Heart left ventricle (tissue), 16 donors: ENCODE measurements around the gene TNK2. TPM values are rescaled to one million over a fixed set of nuclear protein-coding genes. Genes with fewer than 3 reads are reported as not detected.
A peak's percentile ranks its signal among the peaks of the same experiment; 100 is the strongest.

Experiments used
- ATAC-seq, 4 donors: fragments of 200-7000 bp; cut with Tn5 transposase; one replicate each; pipeline ENCODE4 v1.9.1; 2020 to 2022; ENCODE audit warnings: moderate library complexity in 4 of 4, mild to moderate bottlenecking in 3 of 4, moderate number of reproducible peaks in 1 of 4
- DNase-seq, 5 donors: peaks; one replicate each; pipeline ENCODE4 v3.0.0-alpha.2; 2020
- H3K27ac ChIP-seq, 12 donors: fragments of 200-600 bp; sonication (generic) in 4 of 12; one replicate each; pipeline versions ENCODE4 v1.5.0 to v1.8.0; 2016 to 2022; ENCODE audit warnings: mild to moderate bottlenecking in 2 of 12
- H3K27me3 ChIP-seq, 9 donors: fragments of 200-600 bp; sonication (generic) in 2 of 9; one replicate each; pipeline versions ENCODE4 v1.5.1 to v1.8.0; 2016 to 2022; ENCODE audit warnings: mild to moderate bottlenecking in 3 of 9
- H3K36me3 ChIP-seq, 9 donors: fragments of 200-600 bp; sonication (generic) in 2 of 9; one replicate each; pipeline versions ENCODE4 v1.5.0 to v1.8.0; 2018 to 2022; ENCODE audit warnings: mild to moderate bottlenecking in 2 of 9
- H3K4me1 ChIP-seq, 12 donors: fragments of 200-600 bp; sonication (generic) in 4 of 12; one replicate each; pipeline versions ENCODE4 v1.5.0 to v1.8.0; 2016 to 2022; ENCODE audit warnings: mild to moderate bottlenecking in 3 of 12
- H3K4me3 ChIP-seq, 12 donors: fragments of 200-600 bp; sonication (generic) in 4 of 12; one replicate each; pipeline versions ENCODE4 v1.5.0 to v1.8.0; 2017 to 2022; ENCODE audit warnings: mild to moderate bottlenecking in 9 of 12, moderate library complexity in 4 of 12
- H3K9me3 ChIP-seq, 12 donors: fragments of 200-600 bp; sonication (generic) in 4 of 12; one replicate each; pipeline versions ENCODE4 v1.5.0 to v1.8.0; 2016 to 2022; ENCODE audit warnings: mild to moderate bottlenecking in 1 of 12
- POLR2A ChIP-seq, 2 donors: fragments of 450-650 bp; IDR thresholded peaks; one replicate each; pipeline ENCODE4 v1.6.1; 2017; ENCODE audit warnings: antibody characterized with exemption in 2 of 2, mild to moderate bottlenecking in 2 of 2, moderate library complexity in 2 of 2
- WGBS, 4 donors: extraction: QIAGEN DNeasy Blood & Tissue Kit in 2 of 4; methylation state at CpG; one replicate each; pipeline versions ENCODE4 v1.1.5 to v1.1.7; 2013 to 2018; 5-methylcytosine and 5-hydroxymethylcytosine counted together
- intact Hi-C, 10 donors: fragments of 100-400 bp; cut with DNase I; formaldehyde crosslinking; loops; one replicate each; pipeline versions ENCODE4 v1.11.1 to v1.14.2; 2022
- polyA plus RNA-seq, 2 donors: library from polyadenylated mRNA; stranded (reverse); fragments of 200-250 nt; gene quantifications; one replicate each; pipeline ENCODE4 v1.2.3, GENCODE V29; 2013
- total RNA-seq, 9 donors: library from RNA; depleted of rRNA in 2 of 9; stranded (reverse); fragments of >200 nt in 2 of 9; fragmentation: NEBNext Ultra II Directional in 3 of 9; extraction: Animal tissue kit (Norgen Biotek cat#: 25700) in 3 of 9; gene quantifications; one replicate each; pipeline versions ENCODE4 v1.1.0 to v1.2.4, GENCODE V29; 2016 to 2023
- TF ChIP-seq, protein P1 (sequence below), 12 donors: fragments of 200-600 bp; sonication (generic) in 4 of 12; IDR thresholded peaks; one replicate each; pipeline versions ENCODE4 v1.5.0 to v1.8.0; 2018 to 2022; ENCODE audit warnings: antibody characterized with exemption in 12 of 12, mild to moderate bottlenecking in 5 of 12
- donor health status: ischemic (EF 13 %, LVEDD 7.1; RV severe dilation, severe dysfunction).
- donor health status: healthy with polysubstance abuse.
- donor health status: DM: no; HTN: yes; CAD: no.
- donor health status: DM: no; HTN: no; CAD: no.
- donor health status: ischemic (EF 25% LVEDD 6.9; RV normal size, moderate dysfunction).
- donor health status: ischemic (EF 25% LVEDD 5.7; RV mildly dilated, moderate dysfunction).
- donor health status: healthy.
- donor health status: DM: yes; HTN: yes; CAD: no.
- donor health status: ischemic (EF 35%, LVEDD 5.7; RV mildly dilated, moderate dysfunction).
- donor health status: nonischemic (EF 11% LVEDD 7.7; RV severe dilation, severe dysfunction).
- donor health status: DM: yes; HTN: yes; CAD: no.
- donor health status: PGD.
- donor health status: ischemic (EF 29% LVEDD 5.4; RV normal size, mild dysfunction).
- donor health status: nonischemic (EF 23%, LVEDD 6.1; RV moderate dilation, normal function).

The TNK2 gene
- total and polyA plus RNA-seq, 11 donors = 13.5 to 59.7 (median 28.7) TPM

- Histone ChIP-seq H3K9me3 (no peaks in the 10 kb centered on the region), H3K4me1 (peaks cover 7 to 76% (median 53%) of the 10 kb centered on the region in 12 donors), H3K27me3 (no peaks in the 10 kb centered on the region), H3K36me3 (peaks cover 0 to 8% (median 0%) of the 10 kb centered on the region in 9 donors), H3K27ac (peak overlapping the region; percentile 26 to 94 (median 80)), H3K4me3 (peak overlapping the region in 10 of 12 donors; percentile 13 to 52 (median 46))
- WGBS, 4 donors = 17 to 23% (median 19%) methylated on average over 21 to 35 of the region's 35 CpGs
- intact Hi-C loops = no loop called here
- TF ChIP-seq, protein P1, sequence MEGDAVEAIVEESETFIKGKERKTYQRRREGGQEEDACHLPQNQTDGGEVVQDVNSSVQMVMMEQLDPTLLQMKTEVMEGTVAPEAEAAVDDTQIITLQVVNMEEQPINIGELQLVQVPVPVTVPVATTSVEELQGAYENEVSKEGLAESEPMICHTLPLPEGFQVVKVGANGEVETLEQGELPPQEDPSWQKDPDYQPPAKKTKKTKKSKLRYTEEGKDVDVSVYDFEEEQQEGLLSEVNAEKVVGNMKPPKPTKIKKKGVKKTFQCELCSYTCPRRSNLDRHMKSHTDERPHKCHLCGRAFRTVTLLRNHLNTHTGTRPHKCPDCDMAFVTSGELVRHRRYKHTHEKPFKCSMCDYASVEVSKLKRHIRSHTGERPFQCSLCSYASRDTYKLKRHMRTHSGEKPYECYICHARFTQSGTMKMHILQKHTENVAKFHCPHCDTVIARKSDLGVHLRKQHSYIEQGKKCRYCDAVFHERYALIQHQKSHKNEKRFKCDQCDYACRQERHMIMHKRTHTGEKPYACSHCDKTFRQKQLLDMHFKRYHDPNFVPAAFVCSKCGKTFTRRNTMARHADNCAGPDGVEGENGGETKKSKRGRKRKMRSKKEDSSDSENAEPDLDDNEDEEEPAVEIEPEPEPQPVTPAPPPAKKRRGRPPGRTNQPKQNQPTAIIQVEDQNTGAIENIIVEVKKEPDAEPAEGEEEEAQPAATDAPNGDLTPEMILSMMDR (IDR thresholded peaks at IDR 0.05) = peak in 1 of 12 donors; percentile 15
- no peak for TF ChIP-seq POLR2A (IDR thresholded peaks at IDR 0.05)
- ATAC-seq (peak; percentile 36 to 47 (median 38)), DNase-seq (peak; percentile 70 to 79 (median 72))
Observed at GRCh38 chr3:195892105-195893043, 16.0 kb downstream of the TNK2 start.

DNA sequence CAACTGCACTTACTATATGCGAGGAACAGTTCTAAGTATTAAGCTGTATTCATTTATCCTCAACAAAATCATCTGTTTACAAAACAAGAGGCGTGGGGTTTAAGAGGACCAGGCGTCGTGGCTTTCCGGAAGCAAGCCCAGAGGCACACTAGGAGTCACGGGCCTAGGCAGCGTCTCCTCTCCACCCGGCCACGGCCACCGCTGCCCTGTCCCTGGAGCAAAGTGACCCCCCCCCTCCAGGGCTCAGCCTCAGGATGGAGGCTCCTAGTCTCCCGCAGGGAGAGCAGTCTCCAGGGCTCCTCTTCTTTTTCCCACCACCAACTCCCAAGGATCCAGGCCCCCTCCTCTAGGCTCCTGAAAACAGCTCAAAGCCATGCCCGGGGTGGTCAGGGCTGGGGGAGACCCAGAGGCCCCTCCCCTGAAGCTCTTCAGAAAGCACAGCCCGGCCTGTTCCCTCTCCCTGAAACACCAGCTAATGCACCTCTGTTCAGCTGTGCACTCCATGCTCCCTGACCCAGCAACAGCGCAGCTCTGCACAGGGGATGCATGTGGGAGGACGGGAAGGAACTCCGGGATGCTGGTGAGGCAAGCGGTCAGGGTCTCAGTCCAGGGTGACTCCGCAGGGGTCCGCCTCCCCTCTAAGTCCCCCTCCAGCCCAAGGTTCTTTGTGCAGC lies 16.8 kb downstream of the TNK2 start:
- no peak for ATAC-seq
- DNase-seq = peak in 2 of 5 donors; percentile 25 to 26
- 74 to 81% (median 80%) methylated on average over 14 to 19 of the region's 19 CpGs for WGBS, 4 donors

GRCh38 chr3:195889870-195890295 lies 18.5 kb downstream of the TNK2 start:
- H3K27me3 ChIP-seq = no peaks in the 10 kb centered on the region
- no peak overlapping the region for H3K27ac ChIP-seq
- H3K4me3 ChIP-seq = no peak overlapping the region
- H3K4me1 ChIP-seq = peaks cover 4 to 78% (median 56%) of the 10 kb centered on the region in 12 donors
- DNase-seq (peak in 2 of 5 donors; percentile 26 to 47), ATAC-seq (no peak)
- intact Hi-C loops = no loop called here
- WGBS, 4 donors = 63 to 70% (median 68%) methylated on average over 8 of the region's 8 CpGs
- peaks cover 0 to 12% (median 0%) of the 10 kb centered on the region in 9 donors for H3K36me3 ChIP-seq
- H3K9me3 ChIP-seq = no peaks in the 10 kb centered on the region
- TF ChIP-seq, protein P1 (IDR thresholded peaks at IDR 0.05) = no peak
- TF ChIP-seq POLR2A (IDR thresholded peaks at IDR 0.05) = no peak

More for the DNA sequence above, 16.8 kb downstream of the TNK2 start:
- Histone ChIP-seq H3K27ac (peak overlapping the region in 3 of 12 donors; percentile 32 to 94 (median 91)), H3K4me1 (peaks cover 0 to 76% (median 51%) of the 10 kb centered on the region in 12 donors), H3K36me3 (peaks cover 0 to 8% (median 0%) of the 10 kb centered on the region in 9 donors), H3K4me3 (peak overlapping the region in 10 of 12 donors; percentile 13 to 52 (median 46)), H3K9me3 (no peaks in the 10 kb centered on the region), H3K27me3 (no peaks in the 10 kb centered on the region)
- intact Hi-C loops = no loop called here
- TF ChIP-seq POLR2A (IDR thresholded peaks at IDR 0.05) = no peak
- TF ChIP-seq, protein P1 (IDR thresholded peaks at IDR 0.05) = no peak
